Activated CD4-positive, alpha-beta T cell treated with anti-CD3 and anti-CD28 coated beads for 48 hours (primary cell): ENCODE results near the gene LRRC4B.
A peak's percentile ranks its signal among the peaks of the same experiment; 100 is the strongest.
"Not testable (repeated sequence)": the region's sequence is repeated elsewhere in the genome, so short reads cannot be mapped to it uniquely, and the experiment has no call there.

Source experiments
- DNase-seq: peaks from one replicate; pipeline ENCODE4 v3.0.0-alpha.2; 2020

Gene LRRC4B

DNA sequence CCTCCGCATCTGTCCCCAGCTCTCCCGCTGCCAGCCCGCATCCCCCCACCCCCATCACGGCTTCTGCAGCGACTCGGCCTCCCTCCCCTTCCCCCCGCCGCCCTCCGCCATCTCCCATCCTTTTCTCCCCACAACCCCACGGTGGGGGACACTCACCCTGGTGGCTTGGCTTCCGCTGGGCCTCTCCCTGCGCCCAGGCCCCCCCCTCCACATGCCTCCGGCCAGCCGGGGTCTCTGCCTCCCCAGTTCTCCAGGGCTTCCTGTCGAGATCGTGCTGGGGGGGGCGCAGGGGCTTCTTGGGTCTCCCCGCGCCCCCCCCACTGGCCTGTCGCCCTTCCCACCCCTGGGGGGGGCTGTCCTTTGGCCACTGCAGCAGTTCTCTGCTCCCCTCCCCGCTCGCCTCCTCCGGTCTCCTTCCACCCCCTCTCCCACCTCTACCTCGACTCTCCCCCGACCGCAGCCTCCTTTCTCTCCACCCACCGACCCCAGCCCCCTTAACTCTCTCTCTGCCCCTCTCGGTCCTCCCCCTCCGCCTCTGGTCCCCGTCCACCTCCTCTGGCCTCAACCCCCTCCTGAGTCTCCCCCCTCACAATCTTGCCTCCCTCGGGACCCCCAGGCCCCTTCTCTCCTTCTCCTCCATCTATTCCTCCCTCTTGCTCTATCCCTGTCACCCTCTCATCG is 17.1 kb downstream of the LRRC4B start:
- DNase-seq: no peak

DNA sequence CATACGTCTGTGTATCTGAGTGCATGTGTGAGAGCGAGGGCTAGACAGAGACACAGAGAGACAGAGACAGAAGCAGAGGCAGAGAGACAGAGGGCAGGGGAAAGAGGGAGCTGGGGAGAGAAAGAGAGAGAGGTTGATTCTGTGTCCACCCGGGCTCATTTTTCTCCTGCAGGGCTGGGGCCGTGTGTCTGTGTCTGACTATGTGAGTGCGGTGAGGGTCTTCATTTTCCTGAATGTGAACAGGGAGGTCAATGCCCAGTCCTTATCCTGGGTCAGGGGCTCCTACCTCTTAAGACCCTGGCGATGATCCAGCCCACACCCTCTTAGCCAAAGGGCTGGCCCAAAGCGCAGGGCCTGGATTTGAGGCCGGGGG is 17.7 kb downstream of the LRRC4B start:
- DNase-seq: no peak

DNA sequence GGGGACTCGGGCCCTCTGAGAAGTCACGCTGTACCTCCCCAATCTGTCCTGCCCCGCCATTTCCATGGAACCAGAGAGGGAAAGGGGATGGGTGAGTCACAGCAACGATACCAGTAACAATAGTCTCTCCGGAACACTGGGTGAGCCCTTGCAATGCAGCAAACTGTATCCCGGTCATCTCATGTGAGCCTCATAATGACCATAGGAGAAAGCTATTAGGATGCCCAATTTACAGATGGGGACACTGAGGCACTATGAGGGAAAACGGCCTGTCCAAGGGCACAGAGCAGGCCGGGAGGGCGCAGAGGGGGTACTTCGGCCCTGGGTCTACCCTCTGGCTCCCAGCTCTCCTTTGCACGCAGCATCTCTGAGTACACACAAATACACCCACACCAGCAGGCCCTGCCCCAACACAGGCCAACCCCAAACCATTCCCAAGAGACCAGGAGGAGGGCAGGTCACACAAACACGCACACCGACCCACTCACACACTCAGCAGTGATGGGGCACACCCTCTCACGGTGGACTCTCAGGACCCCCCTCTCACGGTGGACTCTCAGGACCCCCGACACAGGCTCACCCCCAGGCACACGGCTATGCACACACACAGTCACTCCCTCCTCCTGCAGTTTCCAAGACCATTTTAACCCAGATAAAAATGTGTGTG is 18.2 kb downstream of the LRRC4B start:
- DNase-seq: no peak

DNA sequence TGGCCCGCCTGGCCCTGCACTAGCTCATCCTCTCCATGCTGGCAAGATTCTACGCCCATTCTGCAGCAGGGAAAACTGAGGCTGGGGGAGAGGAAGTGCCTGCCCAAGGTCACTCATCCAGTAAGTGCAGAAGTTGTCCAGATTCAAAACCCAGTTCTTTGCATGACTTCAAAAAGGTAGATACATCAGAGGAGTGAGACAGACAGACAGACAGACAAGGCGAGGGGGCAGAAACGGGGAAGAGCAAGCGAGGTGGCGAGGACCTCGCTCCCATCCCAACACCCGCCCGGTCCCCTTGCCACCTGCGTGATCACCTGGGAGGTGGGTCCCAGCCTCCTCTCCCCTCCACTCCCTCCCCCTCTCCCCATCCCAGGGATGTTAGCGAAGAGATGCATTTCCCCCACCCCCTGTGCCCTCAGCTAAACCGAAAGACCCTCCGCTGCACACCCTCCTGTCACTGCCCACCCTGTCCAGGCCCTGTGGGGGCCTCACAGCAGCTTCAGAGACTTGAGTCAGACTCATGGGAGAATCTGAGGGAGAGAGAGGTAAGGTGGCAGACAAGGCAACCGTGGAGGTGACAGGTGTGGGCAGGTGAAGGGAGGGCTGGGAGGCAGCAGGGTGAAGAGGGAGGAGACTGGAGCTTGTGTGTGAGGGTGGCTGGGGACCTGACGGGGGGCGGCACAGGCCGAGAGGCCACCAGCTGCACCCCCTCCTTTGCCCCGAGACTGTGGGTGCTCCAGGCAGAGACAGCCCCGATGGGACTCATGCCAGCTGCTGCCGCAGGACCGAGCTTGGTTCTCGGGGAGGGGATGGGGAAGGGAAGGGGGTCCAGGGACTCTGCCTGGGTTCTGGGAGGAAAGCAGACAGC is 18.9 kb downstream of the LRRC4B start:
- no peak for DNase-seq

DNA sequence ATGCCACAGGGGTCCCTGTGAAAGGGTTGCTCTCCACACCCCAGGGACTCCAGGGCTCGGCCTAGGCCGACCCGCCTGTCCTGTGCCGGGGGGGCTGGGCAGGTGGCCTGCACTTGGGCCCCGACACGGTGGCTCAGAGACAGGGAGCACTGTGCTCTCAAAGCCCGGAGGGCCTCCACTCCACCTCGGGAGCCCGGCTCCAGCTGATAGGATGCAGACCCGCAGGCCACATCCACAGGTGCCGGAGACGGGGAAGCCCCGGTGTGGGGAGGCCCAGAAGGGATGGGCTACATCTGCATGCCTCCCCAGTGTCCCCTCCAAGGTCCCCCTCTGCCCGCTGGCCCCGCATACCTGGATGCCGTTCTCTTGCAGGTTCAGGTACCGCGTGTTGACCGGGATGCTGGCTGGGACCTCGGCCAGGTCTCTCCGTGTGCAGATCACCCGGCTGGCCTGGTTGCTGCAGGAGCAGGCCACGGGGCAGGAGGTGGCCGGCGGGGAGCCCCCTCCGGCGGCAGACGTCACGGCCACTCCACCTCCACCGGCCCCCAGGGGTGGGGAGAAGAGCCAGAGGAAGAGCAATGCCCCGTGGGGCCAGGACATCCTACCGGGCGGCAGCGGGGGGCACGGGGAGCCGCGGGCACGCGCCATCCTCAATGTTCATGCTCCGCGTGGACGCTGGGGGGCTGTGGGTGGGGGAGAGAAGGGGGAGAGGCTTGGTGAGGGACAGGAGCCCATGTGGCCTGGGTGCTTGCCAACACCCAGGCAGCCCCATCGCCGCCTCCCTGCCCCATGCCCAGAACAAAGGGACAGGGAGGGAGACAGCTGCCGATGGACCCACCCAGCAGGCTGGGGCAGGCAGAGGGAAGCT is 19.8 kb downstream of the LRRC4B start:
- no peak for DNase-seq

DNA sequence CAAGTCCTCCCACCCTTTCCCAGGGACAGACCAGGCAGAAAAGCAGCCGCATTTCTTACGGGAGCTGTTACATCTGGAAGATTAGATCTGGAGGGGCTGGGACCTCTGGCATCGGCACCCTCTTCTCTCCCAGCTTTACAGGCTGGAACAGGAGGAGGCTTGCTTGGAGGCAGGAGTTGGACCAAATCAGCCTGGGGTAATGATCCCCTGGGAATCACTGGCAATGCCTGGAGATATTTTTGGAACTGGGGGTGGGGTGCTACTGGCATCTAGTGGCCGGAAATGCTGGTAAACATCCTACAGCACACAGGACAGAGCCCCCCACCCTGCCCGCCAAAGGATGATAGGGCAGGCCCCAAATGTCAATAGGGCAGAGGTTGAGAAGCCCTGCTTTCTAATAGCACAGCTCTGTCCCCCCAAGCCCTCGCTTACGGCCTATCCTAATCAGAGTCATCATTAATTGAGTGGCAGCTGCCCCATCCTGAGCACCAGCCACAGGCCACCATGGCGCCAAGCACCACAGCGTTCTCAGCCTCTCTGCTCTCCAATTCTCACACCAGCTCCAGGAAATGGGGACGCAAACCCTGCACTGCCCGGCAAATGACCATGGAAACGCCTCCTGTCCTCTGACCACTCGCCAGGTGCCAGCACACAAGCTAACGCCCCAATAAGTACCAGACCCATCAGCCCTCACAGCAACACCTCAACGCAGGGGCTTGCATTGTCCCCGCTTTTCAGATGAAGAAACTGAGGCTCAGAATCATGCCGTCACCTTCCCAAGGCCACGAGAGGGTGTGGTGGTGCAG is 20.6 kb downstream of the LRRC4B start:
- DNase-seq: no peak

DNA sequence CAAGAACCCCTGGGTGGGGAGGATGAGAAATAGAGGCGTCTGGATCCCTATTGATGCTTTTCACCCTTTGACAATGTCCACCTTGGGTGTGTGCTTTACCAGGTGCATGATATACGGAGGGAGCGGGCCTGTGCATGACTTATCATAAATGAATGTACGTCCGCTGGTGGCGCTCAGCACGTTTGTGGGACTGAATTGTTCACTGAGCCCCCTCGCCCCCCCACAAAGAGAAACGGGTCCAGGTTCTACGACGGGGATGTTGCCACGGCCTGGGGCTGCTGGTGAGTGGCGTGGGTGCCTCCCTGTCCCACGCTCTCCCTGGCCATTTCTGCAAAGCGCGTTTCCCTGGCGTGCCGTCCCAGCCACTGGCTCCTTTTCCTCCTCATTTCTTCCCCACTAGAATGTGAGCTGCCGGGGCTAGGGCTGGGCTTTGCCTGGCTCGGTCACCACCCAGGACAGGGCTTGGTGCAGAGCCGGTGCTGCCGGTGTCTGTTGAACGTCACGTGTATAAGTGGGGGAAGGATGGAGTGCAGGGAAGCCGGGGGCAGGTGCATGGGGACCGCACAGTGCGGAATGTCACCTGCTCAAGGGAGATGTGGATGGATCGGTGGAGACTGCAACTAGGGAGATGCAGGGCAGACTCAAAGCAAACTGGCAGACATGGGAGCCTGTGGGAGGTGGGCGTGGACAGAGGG is 21.6 kb downstream of the LRRC4B start:
- no peak for DNase-seq

DNA sequence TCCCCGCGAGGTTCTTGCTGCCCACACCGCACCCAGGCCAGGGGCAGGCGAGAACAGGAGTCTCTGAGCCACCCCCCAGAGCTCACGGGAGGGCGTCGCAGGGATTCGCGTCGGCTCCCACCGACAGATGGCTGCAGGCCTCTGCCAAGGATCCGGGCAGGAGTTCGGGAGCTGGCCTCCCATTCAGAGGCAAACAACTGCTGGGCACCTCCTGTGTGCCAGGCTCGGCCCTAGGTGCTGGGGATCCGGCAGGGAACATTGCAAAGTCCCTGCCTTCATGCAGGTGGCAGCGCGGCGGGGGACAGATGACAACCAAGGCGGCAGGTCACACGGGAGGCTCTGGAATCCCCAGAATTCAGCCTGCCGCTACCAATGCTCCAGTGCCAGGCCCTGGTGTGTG is 25.3 kb downstream of the LRRC4B start:
- no peak for DNase-seq

DNA sequence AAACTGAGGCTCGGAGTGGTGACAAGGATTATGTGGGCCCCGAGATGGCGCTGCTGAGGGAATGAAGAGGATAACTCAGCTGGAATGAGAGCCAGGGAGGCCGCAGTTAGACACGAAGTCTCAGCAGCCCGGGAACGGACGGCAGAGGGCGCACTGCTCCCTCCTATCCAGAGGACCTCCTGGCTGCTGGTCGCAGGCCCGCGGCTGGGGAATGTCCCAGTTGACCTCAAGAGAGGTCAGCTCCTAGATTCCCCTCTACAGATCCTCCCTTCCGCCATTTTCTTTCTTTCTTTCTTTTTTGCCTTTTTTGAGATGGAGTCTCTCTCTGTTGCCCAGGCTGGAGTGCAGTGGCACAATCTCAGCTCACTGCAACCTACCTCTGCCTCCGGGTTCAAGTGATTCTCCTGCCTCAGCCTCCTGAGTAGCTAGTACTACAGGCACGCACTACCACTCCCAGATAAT is 30.4 kb downstream of the LRRC4B start:
- DNase-seq: peak; percentile 85

DNA sequence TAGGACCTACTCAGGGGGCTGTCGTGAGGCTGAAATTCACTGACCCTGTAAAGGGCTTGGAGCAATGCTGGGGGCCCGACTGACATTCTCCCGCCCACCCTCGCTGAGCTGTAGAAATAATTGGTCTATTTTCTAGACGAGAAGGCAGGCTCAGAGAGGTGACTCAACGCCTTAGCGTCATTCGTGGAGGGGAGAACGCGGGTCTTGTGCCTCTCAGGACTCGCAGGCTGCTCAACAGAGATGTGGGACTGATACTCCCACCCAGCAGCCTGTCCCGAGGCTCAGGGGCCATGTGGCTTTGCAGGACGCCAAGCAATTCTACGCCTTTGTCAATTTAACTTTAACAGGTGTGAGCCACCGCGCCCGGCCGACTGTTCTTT is 30.9 kb downstream of the LRRC4B start:
- no peak for DNase-seq

DNA sequence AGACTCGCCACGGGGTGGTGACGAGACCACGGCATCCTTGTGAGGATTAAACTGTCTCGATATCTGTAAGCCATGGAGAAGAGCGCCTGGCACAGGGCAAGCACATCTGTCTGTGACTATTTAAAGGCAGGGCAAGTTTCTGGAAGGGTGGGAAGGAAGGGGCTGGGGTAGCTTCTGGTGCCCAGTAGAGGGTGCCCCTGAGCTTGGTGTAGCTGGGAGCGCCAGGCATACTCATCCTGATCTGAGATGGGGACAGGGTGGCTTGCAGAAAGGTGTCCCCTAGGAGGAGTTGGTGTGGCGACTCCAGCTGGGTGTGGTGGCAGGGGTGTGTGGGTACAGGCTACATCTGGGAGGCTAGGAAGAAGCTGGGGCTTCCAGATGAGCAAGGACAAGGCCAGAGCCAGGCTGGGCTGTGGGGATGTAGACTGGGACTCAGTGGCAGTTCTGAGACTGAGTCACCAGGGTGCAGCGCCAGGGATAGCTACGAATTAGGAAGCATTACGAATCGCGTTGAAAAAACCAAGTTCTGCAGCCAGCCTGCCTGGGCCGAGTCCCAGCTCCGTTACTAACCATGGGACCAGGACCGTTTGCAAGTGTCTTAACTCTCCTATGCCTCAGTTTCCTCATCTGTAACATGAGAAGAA is 31.5 kb downstream of the LRRC4B start:
- no peak for DNase-seq

DNA sequence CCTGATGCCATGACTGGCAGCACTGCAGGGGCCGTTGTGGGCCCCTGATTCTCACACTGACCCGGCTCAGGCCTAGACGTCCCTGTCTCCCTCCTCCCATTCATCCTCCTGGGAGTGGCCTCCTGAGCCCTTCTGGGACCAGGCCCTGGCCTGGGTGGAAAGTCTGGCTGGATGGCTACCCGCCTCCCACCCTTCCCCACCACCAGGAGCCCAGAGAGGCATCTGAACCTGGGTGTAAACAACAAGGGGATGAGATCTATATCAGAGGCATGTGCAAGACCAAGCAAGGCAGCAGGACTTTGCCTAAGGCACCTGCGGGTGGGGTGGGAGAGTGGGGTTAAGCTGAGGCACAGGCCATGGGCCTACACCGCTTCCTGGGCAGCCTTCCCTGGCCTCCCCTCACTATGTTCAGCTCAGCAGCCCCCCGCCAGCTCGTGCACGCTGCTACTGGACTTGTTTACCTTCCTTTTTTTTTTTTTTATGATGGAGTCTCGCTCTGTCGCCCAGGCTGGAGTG is 32.5 kb downstream of the LRRC4B start:
- DNase-seq: no peak

DNA sequence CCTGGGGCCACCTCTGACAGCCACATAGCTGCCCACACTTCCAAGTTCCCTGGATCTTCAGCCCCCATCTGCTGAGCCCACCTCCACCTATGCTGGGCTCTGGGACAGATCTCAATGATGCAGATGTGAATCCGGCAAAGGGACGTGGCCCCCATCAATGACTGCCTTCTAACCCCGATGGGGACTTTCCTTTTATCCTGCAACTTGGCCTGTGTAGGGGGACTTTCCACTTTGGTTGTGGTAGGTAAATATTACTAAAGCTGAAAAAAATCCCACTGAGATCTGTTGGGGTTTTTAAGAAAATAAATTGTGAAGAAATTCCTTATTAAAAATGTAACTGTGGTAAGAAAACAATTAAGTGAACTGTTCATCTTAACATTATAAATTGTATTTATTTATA is 33.8 kb downstream of the LRRC4B start:
- no peak for DNase-seq

DNA sequence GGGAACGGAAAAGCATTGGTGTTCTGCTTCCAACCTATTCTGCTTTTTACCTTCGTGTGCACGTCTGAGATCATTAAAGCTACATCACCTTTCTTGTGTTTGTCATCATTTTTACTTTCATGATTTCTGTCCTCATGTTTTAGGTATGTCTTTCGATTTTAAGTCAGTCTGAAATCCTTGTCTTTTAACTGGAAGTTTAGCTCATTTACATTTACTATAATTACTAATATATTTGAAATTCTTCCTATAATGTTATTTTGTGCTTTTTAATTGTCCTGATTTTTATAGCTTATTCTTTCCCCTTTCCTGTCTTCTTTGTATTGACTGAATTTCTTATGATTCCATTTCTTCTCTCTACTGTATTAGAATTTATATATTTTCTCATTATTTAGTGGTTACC is 35.3 kb downstream of the LRRC4B start:
- no peak for DNase-seq

DNA sequence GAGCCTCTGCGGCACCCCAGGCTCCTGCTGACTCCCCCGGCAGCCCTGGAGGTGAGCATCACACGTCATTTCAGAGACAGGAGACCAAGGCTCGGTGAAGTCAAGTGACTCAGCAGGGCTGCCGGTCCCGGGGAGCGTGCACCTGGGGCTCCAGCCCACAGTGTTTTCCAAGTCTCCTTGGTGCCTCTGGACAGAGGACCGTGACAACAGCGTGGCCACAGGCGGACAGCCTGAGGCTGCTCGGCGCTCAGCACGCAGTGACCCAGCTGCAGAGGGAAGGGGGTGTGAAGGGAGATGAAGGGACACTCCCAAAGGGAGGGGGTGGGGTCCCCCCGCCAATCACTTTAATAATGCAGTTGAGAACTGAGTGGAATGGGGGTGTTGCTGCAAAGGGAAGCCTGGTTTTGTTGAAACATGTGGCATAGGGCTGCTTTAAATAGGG is 37.0 kb downstream of the LRRC4B start:
- no peak for DNase-seq

DNA sequence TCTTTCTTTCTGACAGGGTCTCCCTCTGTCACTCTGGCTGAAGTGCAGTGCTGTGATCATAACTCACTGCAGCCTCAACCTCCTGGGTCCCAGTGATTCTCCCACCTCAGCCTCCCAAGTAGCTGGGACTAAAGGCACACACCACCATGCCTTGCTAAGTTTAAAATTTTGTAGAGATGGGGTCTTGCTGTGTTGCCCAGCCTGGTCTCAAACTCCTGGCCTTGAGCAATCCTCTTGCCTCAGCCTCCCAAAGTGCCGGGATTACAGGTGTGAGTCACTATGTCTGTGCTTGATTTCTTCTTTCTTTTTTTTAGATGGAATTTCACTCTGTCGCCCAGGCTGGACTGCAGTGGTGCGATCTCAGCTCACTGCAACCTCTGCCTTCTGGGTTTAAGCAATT is 40.2 kb downstream of the LRRC4B start:
- not testable (repeated sequence) for DNase-seq

DNA sequence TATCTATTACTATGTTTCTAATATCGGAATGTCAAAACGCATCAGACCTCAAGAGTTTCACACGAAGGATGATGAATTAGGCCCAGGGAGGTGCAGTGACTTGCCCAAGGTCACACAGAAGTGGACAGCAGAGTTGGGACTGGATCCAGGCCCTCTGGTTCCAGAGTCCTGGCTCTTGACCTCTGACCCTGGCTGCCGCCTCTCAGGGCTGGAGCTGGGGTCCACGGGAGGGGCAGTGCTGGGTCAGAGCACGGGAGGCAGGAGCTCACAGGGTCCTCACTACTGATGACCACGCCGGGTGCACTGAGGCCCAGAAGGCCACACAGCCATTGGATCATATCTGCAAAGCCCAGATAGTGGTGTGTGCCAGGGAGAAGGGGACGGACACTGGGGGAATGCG is 45.4 kb downstream of the LRRC4B start:
- no peak for DNase-seq

DNA sequence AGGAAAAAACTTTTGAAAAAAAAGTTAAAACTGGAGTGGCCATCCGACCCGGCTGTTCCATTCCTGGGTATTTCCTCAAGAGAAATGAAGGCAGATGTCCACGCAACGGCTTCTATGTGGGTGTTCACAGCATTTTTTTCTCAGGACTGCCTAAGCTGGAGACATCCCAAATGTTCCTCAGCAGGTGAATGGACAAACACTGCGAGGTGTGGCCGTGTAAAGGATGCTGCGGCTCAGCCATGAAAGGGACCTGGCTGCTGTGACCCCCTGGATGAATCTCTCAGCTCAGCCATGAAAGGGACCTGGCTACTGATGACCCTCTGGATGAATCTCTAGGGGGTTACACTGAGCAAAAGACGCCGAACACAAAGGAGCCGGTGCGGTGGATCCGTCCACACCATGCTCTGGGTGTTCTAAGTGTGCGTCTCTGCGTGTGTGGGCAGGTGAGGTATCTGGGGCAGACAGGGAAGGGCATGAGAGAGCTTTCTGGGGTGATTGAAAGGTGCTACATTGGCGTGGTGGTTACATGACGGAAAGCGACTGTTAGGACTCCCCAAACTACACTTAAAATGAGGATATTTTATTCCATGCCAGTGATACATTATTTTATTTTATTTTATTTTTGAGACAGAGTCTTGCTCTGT is 47.3 kb downstream of the LRRC4B start:
- DNase-seq: no peak

DNA sequence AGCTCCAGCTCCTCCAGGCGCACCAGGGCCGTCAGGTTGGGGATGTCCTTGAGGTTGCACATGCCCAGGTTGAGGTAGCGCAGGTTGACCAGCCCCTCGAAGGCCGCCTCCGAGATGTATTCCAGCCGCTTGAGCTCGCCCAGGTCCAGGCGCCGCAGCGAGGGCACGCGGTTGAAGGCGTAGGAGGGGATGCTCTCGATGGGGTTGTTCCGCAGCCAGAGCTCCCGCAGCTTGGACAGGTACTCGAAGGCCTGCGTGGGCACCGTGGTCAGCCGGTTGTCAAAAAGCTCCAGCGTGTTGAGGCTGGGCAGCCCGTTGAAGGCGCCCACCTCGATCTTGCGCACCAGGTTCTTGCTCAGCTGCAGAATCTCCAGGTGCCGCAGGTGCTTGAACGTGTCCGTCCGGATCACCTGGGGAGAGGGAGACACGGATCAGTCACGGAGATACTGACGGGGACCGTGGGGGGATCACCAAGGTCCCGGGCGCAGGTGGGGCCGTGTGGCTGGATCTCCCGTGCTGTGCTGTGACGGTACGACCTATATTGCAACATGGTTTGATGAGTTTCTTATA is 49.1 kb downstream of the LRRC4B start:
- DNase-seq: no peak
